Osteoblast (primary cell): ENCODE measurements around the gene AGBL1. TPM values are rescaled to one million over a fixed set of nuclear protein-coding genes. Genes with fewer than 3 reads are reported as not detected.

Experiments
- DNase-seq: peaks from one replicate; pipeline ENCODE4 v3.0.0; 2011; ENCODE audit warnings: low spot score, mixed read lengths; ENCODE audit not compliant: insufficient read length; ENCODE audit errors: missing footprints
- H2AFZ ChIP-seq: 2 replicates; pipeline ENCODE4 v1.6.0; 2011; ENCODE audit warnings: mild to moderate bottlenecking, low read length
- H3K27ac ChIP-seq: 2 replicates; pipeline ENCODE4 v1.5.1; 2011; ENCODE audit warnings: mild to moderate bottlenecking, low read depth, low read length, moderate library complexity
- H3K27me3 ChIP-seq: 2 replicates; pipeline ENCODE4 v1.6.0; 2012; ENCODE audit warnings: mild to moderate bottlenecking, control low read depth, inconsistent platforms, low read length, moderate library complexity; ENCODE audit not compliant: insufficient read depth
- H3K36me3 ChIP-seq: 2 replicates; pipeline ENCODE4 v1.5.1; 2011; ENCODE audit warnings: mild to moderate bottlenecking, low read length, control low read depth, moderate library complexity; ENCODE audit not compliant: insufficient read depth
- H3K4me1 ChIP-seq: 2 replicates; pipeline ENCODE4 v1.5.1; 2011; ENCODE audit warnings: mild to moderate bottlenecking, low read length, control low read depth, moderate library complexity; ENCODE audit not compliant: insufficient read depth
- H3K4me2 ChIP-seq: 2 replicates; pipeline ENCODE4 v1.6.0; 2011; ENCODE audit warnings: mild to moderate bottlenecking, low read length; ENCODE audit not compliant: insufficient read depth
- H3K4me3 ChIP-seq: fragments of 200-600 bp; sonication (generic); 3 replicates; pipeline ENCODE4 v1.5.1; 2012; ENCODE audit warnings: mild to moderate bottlenecking, low read length, inconsistent platforms; ENCODE audit not compliant: insufficient read depth
- H3K79me2 ChIP-seq: 2 replicates; pipeline ENCODE4 v1.6.0; 2012; ENCODE audit warnings: mild to moderate bottlenecking, low read length, control low read depth, inconsistent platforms; ENCODE audit not compliant: insufficient read depth
- H3K9me3 ChIP-seq: 2 replicates; pipeline ENCODE4 v1.5.1; 2011; ENCODE audit warnings: low read depth, low read length, control low read depth
- H4K20me1 ChIP-seq: 2 replicates; pipeline ENCODE4 v1.6.0; 2012; ENCODE audit warnings: mild to moderate bottlenecking, low read length, control low read depth; ENCODE audit not compliant: insufficient read depth
- total RNA-seq: library from RNA; depleted of rRNA; stranded (reverse); fragments of >200 nt; gene quantifications from 2 replicates; pipeline ENCODE4 v1.2.3, GENCODE V29; 2012
- TF ChIP-seq, protein P1 (sequence below): IDR thresholded peaks from 2 replicates; pipeline ENCODE4 v1.5.1; 2011; ENCODE audit warnings: mild to moderate bottlenecking, low read depth, low read length, moderate library complexity; ENCODE audit errors: extremely low read depth

AGBL1 gene
- total RNA-seq, 1 donor = not detected

DNA sequence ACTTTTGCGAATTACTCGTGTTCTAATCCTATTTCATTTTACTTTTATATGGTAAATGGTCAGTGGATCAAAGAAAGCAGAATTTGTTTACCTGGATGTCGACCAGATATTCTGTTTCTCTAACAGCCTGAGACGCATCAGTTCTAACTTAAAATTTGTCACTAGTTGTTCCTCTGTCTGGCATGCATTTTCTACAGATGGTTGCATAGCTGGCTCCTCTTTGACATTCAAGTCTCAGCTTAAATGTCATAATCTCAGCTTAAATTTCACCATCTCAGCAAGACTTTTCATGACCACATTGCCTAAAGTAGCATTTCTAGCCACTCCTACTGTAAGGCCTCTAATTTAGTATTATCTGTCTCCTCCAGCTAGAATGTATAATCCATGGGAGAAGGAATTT is 609.3 kb downstream of the AGBL1 start:
- no peaks in the 10 kb centered on the region for H3K4me1 ChIP-seq
- no peaks in the 10 kb centered on the region for H3K27me3 ChIP-seq
- H4K20me1 ChIP-seq = no peaks in the 10 kb centered on the region
- H3K27ac ChIP-seq = no peak overlapping the region
- no peak overlapping the region for H3K4me3 ChIP-seq
- no peaks in the 10 kb centered on the region for H3K36me3 ChIP-seq
- DNase-seq = no peak
- no peaks in the 10 kb centered on the region for H3K79me2 ChIP-seq
- TF ChIP-seq, protein P1, sequence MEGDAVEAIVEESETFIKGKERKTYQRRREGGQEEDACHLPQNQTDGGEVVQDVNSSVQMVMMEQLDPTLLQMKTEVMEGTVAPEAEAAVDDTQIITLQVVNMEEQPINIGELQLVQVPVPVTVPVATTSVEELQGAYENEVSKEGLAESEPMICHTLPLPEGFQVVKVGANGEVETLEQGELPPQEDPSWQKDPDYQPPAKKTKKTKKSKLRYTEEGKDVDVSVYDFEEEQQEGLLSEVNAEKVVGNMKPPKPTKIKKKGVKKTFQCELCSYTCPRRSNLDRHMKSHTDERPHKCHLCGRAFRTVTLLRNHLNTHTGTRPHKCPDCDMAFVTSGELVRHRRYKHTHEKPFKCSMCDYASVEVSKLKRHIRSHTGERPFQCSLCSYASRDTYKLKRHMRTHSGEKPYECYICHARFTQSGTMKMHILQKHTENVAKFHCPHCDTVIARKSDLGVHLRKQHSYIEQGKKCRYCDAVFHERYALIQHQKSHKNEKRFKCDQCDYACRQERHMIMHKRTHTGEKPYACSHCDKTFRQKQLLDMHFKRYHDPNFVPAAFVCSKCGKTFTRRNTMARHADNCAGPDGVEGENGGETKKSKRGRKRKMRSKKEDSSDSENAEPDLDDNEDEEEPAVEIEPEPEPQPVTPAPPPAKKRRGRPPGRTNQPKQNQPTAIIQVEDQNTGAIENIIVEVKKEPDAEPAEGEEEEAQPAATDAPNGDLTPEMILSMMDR = no peak
- no peak overlapping the region for H3K4me2 ChIP-seq
- H3K9me3 ChIP-seq = no peaks in the 10 kb centered on the region
- no peak overlapping the region for H2AFZ ChIP-seq

DNA sequence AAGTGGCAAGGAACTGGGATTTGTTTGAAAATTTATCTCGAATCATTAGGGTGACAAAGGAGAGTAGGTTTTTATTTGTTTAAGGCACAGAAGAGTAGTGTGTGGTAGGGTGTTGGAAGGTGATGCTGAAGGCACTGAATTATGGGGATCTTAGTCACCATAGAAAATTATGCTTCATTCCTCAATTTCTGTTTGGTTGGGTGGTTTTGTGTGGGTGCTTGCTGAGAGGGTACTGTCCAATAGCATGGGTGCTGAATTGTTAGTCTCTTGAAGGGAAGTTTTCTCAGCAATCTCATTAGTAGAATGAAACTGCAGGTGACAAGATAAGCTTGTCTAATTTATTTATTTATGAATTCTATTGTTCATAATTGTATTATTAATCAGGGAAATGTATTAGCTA is 610.9 kb downstream of the AGBL1 start:
- H3K27me3 ChIP-seq = no peaks in the 10 kb centered on the region
- H2AFZ ChIP-seq = no peak overlapping the region
- no peaks in the 10 kb centered on the region for H3K36me3 ChIP-seq
- DNase-seq = no peak
- no peaks in the 10 kb centered on the region for H3K79me2 ChIP-seq
- TF ChIP-seq, protein P1 = no peak
- no peak overlapping the region for H3K4me3 ChIP-seq
- H3K9me3 ChIP-seq = no peaks in the 10 kb centered on the region
- H3K27ac ChIP-seq = no peak overlapping the region
- no peaks in the 10 kb centered on the region for H4K20me1 ChIP-seq
- no peaks in the 10 kb centered on the region for H3K4me1 ChIP-seq
- H3K4me2 ChIP-seq = no peak overlapping the region

DNA sequence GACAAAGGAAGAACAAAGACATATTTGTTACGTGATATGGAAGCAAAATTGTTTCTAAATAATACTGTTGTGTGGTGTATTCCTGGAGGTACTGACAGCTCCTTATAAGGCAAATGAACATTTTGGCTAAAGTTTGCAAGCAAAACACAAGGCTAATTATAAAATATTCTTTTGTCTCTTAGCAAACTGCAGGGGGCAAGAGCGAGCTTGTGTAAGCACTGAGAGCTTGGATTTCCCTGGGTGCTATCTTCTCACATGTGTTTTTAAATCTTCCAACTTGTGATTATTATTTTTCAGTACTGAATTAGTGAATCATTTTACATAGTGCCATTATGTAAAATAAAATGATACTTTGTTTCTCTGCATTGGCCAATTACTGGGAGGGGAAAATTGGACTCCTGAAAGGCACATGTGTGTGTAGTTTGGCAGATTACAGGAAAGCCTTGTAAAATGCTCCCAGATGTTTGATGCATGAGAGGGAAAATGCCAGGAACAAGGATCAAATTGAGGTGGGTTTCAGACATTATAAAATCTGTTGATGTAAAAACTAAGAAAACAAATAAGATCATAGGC is 611.5 kb downstream of the AGBL1 start:
- Histone ChIP-seq H3K4me1 (no peaks in the 10 kb centered on the region), H3K27me3 (no peaks in the 10 kb centered on the region), H4K20me1 (no peaks in the 10 kb centered on the region), H3K4me3 (no peak overlapping the region), H3K79me2 (no peaks in the 10 kb centered on the region), H3K4me2 (no peak overlapping the region), H3K36me3 (no peaks in the 10 kb centered on the region), H2AFZ (no peak overlapping the region), H3K27ac (no peak overlapping the region), H3K9me3 (no peaks in the 10 kb centered on the region)
- TF ChIP-seq, protein P1 = no peak
- no peak for DNase-seq

DNA sequence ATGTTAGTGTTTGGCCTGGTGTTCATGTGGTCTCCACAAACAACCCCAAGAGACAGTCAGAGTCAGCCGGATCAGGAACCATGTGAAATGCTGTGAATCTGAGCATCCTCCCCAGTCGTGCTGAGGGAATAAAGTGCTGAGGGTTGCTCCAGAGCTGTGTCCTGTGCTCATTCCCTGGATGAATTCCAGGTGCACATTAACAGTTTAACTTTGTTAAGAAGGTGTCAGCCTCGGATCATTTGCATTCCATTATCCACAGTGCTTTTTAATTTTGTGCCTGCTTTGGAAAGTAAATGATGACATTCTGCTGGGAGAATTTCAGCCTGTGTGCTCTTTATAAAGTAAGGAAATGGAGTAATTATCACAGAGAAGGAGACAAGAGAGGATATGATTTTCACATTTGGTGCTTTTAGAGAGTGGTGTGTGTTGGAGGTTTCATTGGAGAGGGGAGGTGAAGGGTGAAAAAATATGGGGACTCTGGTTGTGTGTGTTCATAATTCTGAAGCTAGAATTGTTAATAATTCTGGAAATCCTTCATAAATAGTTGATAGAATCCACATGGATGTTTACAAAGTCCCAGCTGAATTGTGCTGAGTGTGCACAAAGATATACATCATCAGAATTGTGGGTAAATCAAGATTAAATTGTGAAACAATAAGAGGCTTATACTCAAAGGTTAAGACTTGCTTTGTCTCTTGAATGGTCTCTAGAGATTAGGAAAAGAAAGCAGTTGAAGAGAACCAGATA is 621.4 kb downstream of the AGBL1 start:
- Histone ChIP-seq H3K4me2 (no peak overlapping the region), H3K4me3 (no peak overlapping the region), H3K27ac (no peak overlapping the region), H4K20me1 (no peaks in the 10 kb centered on the region), H3K9me3 (no peaks in the 10 kb centered on the region), H3K36me3 (no peaks in the 10 kb centered on the region), H2AFZ (no peak overlapping the region), H3K79me2 (no peaks in the 10 kb centered on the region), H3K4me1 (no peaks in the 10 kb centered on the region), H3K27me3 (no peaks in the 10 kb centered on the region)
- TF ChIP-seq, protein P1 = no peak
- no peak for DNase-seq
